SK-N-SH treated with all-trans-retinoic acid at 6 μM for 48 hours (cell line): ENCODE results near the gene LHX6.

Experiments used
- ATAC-seq: fragments of 200-7000 bp; cut with Tn5 transposase; 3 replicates; pipeline ENCODE4 v1.9.1; 2020; ENCODE audit warnings: mild to moderate bottlenecking, moderate library complexity
- ARNTL ChIP-seq: fragments of 450-650 bp; formaldehyde crosslinking; IDR thresholded peaks from 2 replicates; pipeline ENCODE4 v1.5.0; 2020; ENCODE audit warnings: low read depth, mild to moderate bottlenecking, moderate library complexity, borderline replicate concordance
- BACH2 ChIP-seq: fragments of 250-450 bp; sonication (Bioruptor Pico); IDR thresholded peaks from 2 replicates; pipeline ENCODE4 v1.9.0; 2021; ENCODE audit warnings: mild to moderate bottlenecking, borderline replicate concordance
- CREB5 ChIP-seq: fragments of 250-450 bp; sonication (Bioruptor Pico); IDR thresholded peaks from 2 replicates; pipeline ENCODE4 v1.5.1; 2020; ENCODE audit warnings: low read depth, mild to moderate bottlenecking, moderate library complexity
- CSDC2 ChIP-seq: fragments of 250-450 bp; sonication (Bioruptor Pico); IDR thresholded peaks from 2 replicates; pipeline ENCODE4 v1.5.0; 2020; ENCODE audit warnings: mild to moderate bottlenecking, moderate library complexity
- CSRNP3 ChIP-seq: fragments of 250-450 bp; sonication (Bioruptor Pico); IDR thresholded peaks from 2 replicates; pipeline ENCODE4 v1.5.1; 2021; ENCODE audit warnings: mild to moderate bottlenecking, moderate library complexity
- ESRRG ChIP-seq: fragments of 250-450 bp; sonication (Bioruptor Pico); IDR thresholded peaks from 2 replicates; pipeline ENCODE4 v1.6.1; 2021; ENCODE audit warnings: mild to moderate bottlenecking
- GLIS3 ChIP-seq: fragments of 250-450 bp; sonication (Bioruptor Pico); IDR thresholded peaks from 2 replicates; pipeline ENCODE4 v1.5.0; 2020; ENCODE audit warnings: mild to moderate bottlenecking, moderate library complexity
- OSR1 ChIP-seq: fragments of 250-450 bp; sonication (Bioruptor Pico); IDR thresholded peaks from 2 replicates; pipeline ENCODE4 v1.8.0; 2022; ENCODE audit warnings: moderate library complexity, mild to moderate bottlenecking, inconsistent platforms
- PATZ1 ChIP-seq: fragments of 250-450 bp; sonication (Bioruptor Pico); IDR thresholded peaks from 2 replicates; pipeline ENCODE4 v1.8.0; 2020; ENCODE audit warnings: mild to moderate bottlenecking, moderate library complexity, borderline replicate concordance
- POU6F1 ChIP-seq: fragments of 250-450 bp; sonication (Bioruptor Pico); IDR thresholded peaks from 2 replicates; pipeline ENCODE4 v1.8.0; 2021; ENCODE audit warnings: low read depth, mild to moderate bottlenecking, moderate library complexity, borderline replicate concordance
- RARB ChIP-seq: fragments of 250-450 bp; sonication (Bioruptor Pico); IDR thresholded peaks from 2 replicates; pipeline ENCODE4 v1.8.0; 2021; ENCODE audit warnings: mild to moderate bottlenecking, moderate library complexity
- SNAI2 ChIP-seq: fragments of 250-450 bp; sonication (Bioruptor Pico); IDR thresholded peaks from 2 replicates; pipeline ENCODE4 v1.5.0; 2020; ENCODE audit warnings: mild to moderate bottlenecking, moderate library complexity
- TCF4 ChIP-seq: fragments of 250-450 bp; sonication (Bioruptor Pico); IDR thresholded peaks from 2 replicates; pipeline ENCODE4 v1.8.0; 2021; ENCODE audit warnings: mild to moderate bottlenecking, moderate library complexity, borderline replicate concordance
- TOX ChIP-seq: fragments of 250-450 bp; sonication (Bioruptor Pico); IDR thresholded peaks from 2 replicates; pipeline ENCODE4 v1.8.0; 2021; ENCODE audit warnings: mild to moderate bottlenecking, moderate library complexity, borderline replicate concordance
- TSHZ2 ChIP-seq: fragments of 250-450 bp; sonication (Bioruptor Pico); IDR thresholded peaks from 2 replicates; pipeline ENCODE4 v1.5.0; 2020; ENCODE audit warnings: mild to moderate bottlenecking, moderate library complexity
- ZC3H10 ChIP-seq: fragments of 250-450 bp; sonication (Bioruptor Pico); IDR thresholded peaks from 2 replicates; pipeline ENCODE4 v1.5.1; 2021; ENCODE audit warnings: mild to moderate bottlenecking, moderate library complexity
- ZFP3 ChIP-seq: fragments of 250-450 bp; sonication (Bioruptor Pico); IDR thresholded peaks from 2 replicates; pipeline ENCODE4 v1.5.0; 2020; ENCODE audit warnings: mild to moderate bottlenecking, moderate library complexity
- ZFP30 ChIP-seq: fragments of 450-650 bp; formaldehyde crosslinking; IDR thresholded peaks from 2 replicates; pipeline ENCODE4 v1.5.0; 2022; ENCODE audit warnings: mild to moderate bottlenecking, moderate library complexity
- ZNF565 ChIP-seq: fragments of 450-650 bp; formaldehyde crosslinking; conservative IDR thresholded peaks from 2 replicates; pipeline ENCODE4 v1.5.0; 2020; ENCODE audit warnings: low read depth, mild to moderate bottlenecking, moderate library complexity
- ZNF70 ChIP-seq: fragments of 450-650 bp; formaldehyde crosslinking; IDR thresholded peaks from 2 replicates; pipeline ENCODE4 v1.5.0; 2020; ENCODE audit warnings: mild to moderate bottlenecking, moderate library complexity
- ZNF8 ChIP-seq: fragments of 450-650 bp; formaldehyde crosslinking; IDR thresholded peaks from 2 replicates; pipeline ENCODE4 v1.5.0; 2020; ENCODE audit warnings: mild to moderate bottlenecking, moderate library complexity

Gene LHX6

GRCh38 chr9:122225312-122226141 lies 3.2 kb downstream of the LHX6 start (continued):
- TF ChIP-seq TOX (CRISPR knock-in tag) (no peak), OSR1 (CRISPR knock-in tag) (no peak), ZNF8 (CRISPR knock-in tag) (no peak), PATZ1 (CRISPR knock-in tag) (no peak), CSDC2 (CRISPR knock-in tag) (no peak)
- TF ChIP-seq, all 23 proteins: peak for 0

DNA sequence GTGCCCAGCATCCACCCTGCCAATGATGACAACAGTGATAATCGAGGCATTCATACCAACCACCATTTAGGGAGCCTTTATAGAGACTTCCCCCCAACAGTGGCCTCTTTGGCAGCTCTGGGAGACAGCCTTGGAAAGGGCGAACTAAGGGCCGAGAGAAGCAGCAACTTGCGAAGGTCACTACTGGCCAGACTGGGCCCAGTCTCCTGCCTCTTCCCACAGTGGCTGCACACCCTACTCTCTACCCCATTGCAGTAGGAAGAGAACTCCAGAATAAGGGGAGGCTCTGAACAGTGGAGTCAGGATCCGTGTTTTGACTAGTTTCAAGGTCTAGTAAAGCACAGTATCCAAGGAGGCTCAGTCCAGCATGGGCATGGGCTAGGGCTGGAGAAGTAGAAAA lies 5.3 kb downstream of the LHX6 start:
- ATAC-seq, result no peak

GRCh38 chr9:122222791-122223190 lies 6.0 kb downstream of the LHX6 start:
- ATAC-seq, result no peak

More for the DNA sequence above, 5.3 kb downstream of the LHX6 start:
- TF ChIP-seq CSRNP3 (CRISPR knock-in tag), result no peak
- no peak for TF ChIP-seq TOX (CRISPR knock-in tag)
- no peak for TF ChIP-seq ZFP30
- TF ChIP-seq CSDC2 (CRISPR knock-in tag), result no peak
- TF ChIP-seq OSR1 (CRISPR knock-in tag), result no peak
- no peak for TF ChIP-seq ZNF70 (CRISPR knock-in tag)
- TF ChIP-seq GLIS3 (CRISPR knock-in tag), result no peak
- no peak for TF ChIP-seq SNAI2

More at GRCh38 chr9:122222791-122223190, 6.0 kb downstream of the LHX6 start:
- TF ChIP-seq CSDC2 (CRISPR knock-in tag) (no peak), ZNF70 (CRISPR knock-in tag) (no peak), ZNF565 (CRISPR knock-in tag) (no peak), ZC3H10 (no peak), RARB (CRISPR knock-in tag) (no peak), CSRNP3 (CRISPR knock-in tag) (no peak), BACH2 (CRISPR knock-in tag) (no peak), TOX (CRISPR knock-in tag) (no peak), OSR1 (CRISPR knock-in tag) (no peak), ZFP3 (CRISPR knock-in tag) (no peak), TCF4 (CRISPR knock-in tag) (no peak), SNAI2 (no peak), CREB5 (CRISPR knock-in tag) (no peak), ESRRG (no peak), ARNTL (CRISPR knock-in tag) (no peak), GLIS3 (CRISPR knock-in tag) (no peak), TSHZ2 (CRISPR knock-in tag) (no peak), POU6F1 (CRISPR knock-in tag) (no peak)
